Measurements from ENCODE around the gene CYP27A1. TPM values are rescaled to one million over a fixed set of nuclear protein-coding genes. Genes with fewer than 3 reads are reported as not detected.
A peak's percentile ranks its signal among the peaks of the same experiment; 100 is the strongest.

CYP27A1 gene
- total and polyA plus RNA-seq, 4 donors = 112 to 354 (median 305) TPM

- Histone ChIP-seq H3K9me3 (ENCODE audit: control insufficient read depth in 4 of 4, low read length in 3 of 4) (no peaks in the 10 kb centered on the region), H3K27me3 (ENCODE audit: control insufficient read depth in 4 of 4, insufficient read depth in 4 of 4, low read length in 3 of 4) (no peaks in the 10 kb centered on the region), H3K27ac (ENCODE audit: low read depth in 1 of 2, low read length in 2 of 2) (no peak overlapping the region), H3K4me1 (ENCODE audit: control insufficient read depth in 4 of 4, insufficient read depth in 4 of 4, low read length in 3 of 4) (peaks cover 0 to 4% (median 2%) of the 10 kb centered on the region in 4 donors), H3K9ac (ENCODE audit: low read depth in 1 of 2, low read length in 2 of 2) (no peak overlapping the region), H3K4me3 (ENCODE audit: low read depth in 1 of 3, low read length in 3 of 3) (no peak overlapping the region), H3K36me3 (ENCODE audit: control insufficient read depth in 4 of 4, insufficient read depth in 3 of 4, low read depth in 1 of 4, low read length in 3 of 4) (peaks cover 0 to 46% (median 18%) of the 10 kb centered on the region in 4 donors)
- no peak for DNase-seq (ENCODE audit: low spot score)
- TF ChIP-seq HNF4A (conservative IDR thresholded peaks at IDR 0.05) = peak in 1 of 2 donors; percentile 27
- TF ChIP-seq NR2F2 (IDR thresholded peaks at IDR 0.05) = no peak
- no peak for TF ChIP-seq YY1 (IDR thresholded peaks at IDR 0.05)
- TF ChIP-seq RXRA (IDR thresholded peaks at IDR 0.05) = no peak
- 90% methylated on average over 8 of the region's 8 CpGs for WGBS
Observed at GRCh38 chr2:218748741-218749441, 33.1 kb upstream of the CYP27A1 start.

GRCh38 chr2:218754201-218754600 is 27.7 kb upstream of the CYP27A1 start:
- Histone ChIP-seq H3K36me3 (ENCODE audit: control insufficient read depth in 4 of 4, insufficient read depth in 3 of 4, low read depth in 1 of 4, low read length in 3 of 4) (peaks cover 0 to 20% (median 5%) of the 10 kb centered on the region in 4 donors), H3K27ac (ENCODE audit: low read depth in 1 of 2, low read length in 2 of 2) (peak overlapping the region; percentile 84 to 91), H3K9me3 (ENCODE audit: control insufficient read depth in 4 of 4, low read length in 3 of 4) (no peaks in the 10 kb centered on the region), H3K4me1 (ENCODE audit: control insufficient read depth in 4 of 4, insufficient read depth in 4 of 4, low read length in 3 of 4) (peaks cover 10 to 48% (median 36%) of the 10 kb centered on the region in 4 donors), H3K9ac (ENCODE audit: low read depth in 1 of 2, low read length in 2 of 2) (peak overlapping the region in 1 of 2 donors; percentile 65), H3K4me3 (ENCODE audit: low read depth in 1 of 3, low read length in 3 of 3) (no peak overlapping the region), H3K27me3 (ENCODE audit: control insufficient read depth in 4 of 4, insufficient read depth in 4 of 4, low read length in 3 of 4) (no peaks in the 10 kb centered on the region)
- no peak for DNase-seq (ENCODE audit: low spot score)
- TF ChIP-seq SP1 (IDR thresholded peaks at IDR 0.05) = no peak
- TF ChIP-seq HNF4A (conservative IDR thresholded peaks at IDR 0.05) = peak; percentile 31 to 38
- peak; percentile 9 to 26 for TF ChIP-seq RAD21 (IDR thresholded peaks at IDR 0.05)
- peak; percentile 49 to 50 for TF ChIP-seq RXRA (IDR thresholded peaks at IDR 0.05)
- 43% methylated on average over 3 of the region's 3 CpGs for WGBS

- peak overlapping the region in 1 of 2 donors; percentile 65 for H3K9ac ChIP-seq (ENCODE audit: low read depth in 1 of 2, low read length in 2 of 2)
- H3K27ac ChIP-seq (ENCODE audit: low read depth in 1 of 2, low read length in 2 of 2) = peak overlapping the region; percentile 84 to 91
- no peak for DNase-seq (ENCODE audit: low spot score)
- H3K36me3 ChIP-seq (ENCODE audit: control insufficient read depth in 4 of 4, insufficient read depth in 3 of 4, low read depth in 1 of 4, low read length in 3 of 4) = peaks cover 0 to 18% (median 3%) of the 10 kb centered on the region in 4 donors
- WGBS = 80% methylated on average over 7 of the region's 7 CpGs
- TF ChIP-seq GABPA (IDR thresholded peaks at IDR 0.05 in 1 of 2, conservative IDR thresholded peaks at IDR 0.05 in 1 of 2) (no peak), ZBTB33 (IDR thresholded peaks at IDR 0.05) (no peak), CTCF (IDR thresholded peaks at IDR 0.05; ENCODE audit: low read depth, low read length, missing input control) (no peak), RAD21 (IDR thresholded peaks at IDR 0.05) (no peak), SP1 (IDR thresholded peaks at IDR 0.05) (no peak), YY1 (IDR thresholded peaks at IDR 0.05) (no peak), HNF4G (IDR thresholded peaks at IDR 0.05) (no peak), FOXA2 (IDR thresholded peaks at IDR 0.05) (no peak), FOXA1 (IDR thresholded peaks at IDR 0.05) (no peak), MAX (IDR thresholded peaks at IDR 0.05) (no peak)
- H3K27me3 ChIP-seq (ENCODE audit: control insufficient read depth in 4 of 4, insufficient read depth in 4 of 4, low read length in 3 of 4) = no peaks in the 10 kb centered on the region
- H3K4me3 ChIP-seq (ENCODE audit: low read depth in 1 of 3, low read length in 3 of 3) = no peak overlapping the region
- H3K4me1 ChIP-seq (ENCODE audit: control insufficient read depth in 4 of 4, insufficient read depth in 4 of 4, low read length in 3 of 4) = peaks cover 10 to 48% (median 38%) of the 10 kb centered on the region in 4 donors
- H3K9me3 ChIP-seq (ENCODE audit: control insufficient read depth in 4 of 4, low read length in 3 of 4) = no peaks in the 10 kb centered on the region
Observed at GRCh38 chr2:218754781-218755180, 27.2 kb upstream of the CYP27A1 start.
